LNCAP (cell line): ENCODE measurements around the gene ZKSCAN3.

Source experiments
- CTCF ChIP-seq: fragments of 450-650 bp; IDR thresholded peaks from 2 replicates; pipeline ENCODE4 v1.5.1; 2017; ENCODE audit warnings: mild to moderate bottlenecking

ZKSCAN3 gene

DNA sequence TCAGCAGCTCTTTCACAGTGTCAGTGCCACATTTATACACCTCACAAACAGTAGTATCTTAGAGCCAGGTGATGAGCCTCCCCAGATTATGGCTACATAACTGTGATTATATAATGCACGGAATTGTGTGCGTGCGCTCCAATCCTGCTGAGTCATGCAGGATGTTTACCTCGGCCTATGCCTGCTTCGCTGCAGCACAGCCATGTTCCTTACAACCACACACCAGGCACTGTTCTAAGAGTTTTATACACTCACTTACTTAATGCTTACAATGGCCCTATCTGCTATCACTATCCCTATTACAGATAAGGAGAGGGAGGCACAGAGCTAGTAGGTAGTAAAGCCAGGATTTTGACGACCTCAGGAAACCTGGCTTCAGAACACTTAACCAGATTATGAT lies 7.3 kb downstream of the ZKSCAN3 start:
- no peak for TF ChIP-seq CTCF

DNA sequence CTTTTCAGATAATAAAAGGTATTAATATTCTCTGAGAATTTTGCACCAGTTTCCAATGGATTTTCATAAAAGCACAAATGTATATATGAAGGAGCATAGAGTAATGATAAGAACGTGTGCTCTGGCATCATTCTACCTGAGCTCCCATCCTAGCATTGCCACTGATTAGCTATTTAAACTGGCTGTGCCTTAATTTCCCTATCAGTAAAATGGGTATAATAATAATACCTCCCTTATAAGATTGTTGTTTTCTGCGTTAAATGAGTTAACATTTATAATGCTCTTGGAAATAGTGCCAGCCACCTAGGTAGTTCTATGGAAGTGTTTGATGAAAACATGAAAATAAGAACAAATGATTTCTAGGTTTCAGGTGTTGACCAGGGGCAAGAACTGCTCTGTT lies 11.2 kb downstream of the ZKSCAN3 start:
- TF ChIP-seq CTCF, result no peak

DNA sequence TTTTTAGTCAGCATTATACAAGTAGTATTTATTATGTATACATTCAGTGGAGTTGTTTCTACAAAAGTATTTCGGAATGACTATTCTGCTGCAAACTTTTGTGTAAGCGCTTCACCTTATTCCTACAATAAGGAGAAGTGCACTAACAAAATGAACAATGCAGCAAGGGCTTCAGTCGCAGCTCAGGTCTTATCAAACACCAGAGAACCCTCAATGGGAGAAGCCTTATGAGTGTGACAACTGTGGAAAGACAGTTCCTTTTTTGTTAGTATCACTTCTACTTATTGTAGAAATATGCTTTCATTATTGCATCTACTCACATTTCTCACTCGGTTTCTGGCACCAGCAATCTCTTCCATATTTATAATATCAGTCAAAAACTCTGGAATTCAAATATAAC lies 18.8 kb downstream of the ZKSCAN3 start:
- TF ChIP-seq CTCF, result no peak

DNA sequence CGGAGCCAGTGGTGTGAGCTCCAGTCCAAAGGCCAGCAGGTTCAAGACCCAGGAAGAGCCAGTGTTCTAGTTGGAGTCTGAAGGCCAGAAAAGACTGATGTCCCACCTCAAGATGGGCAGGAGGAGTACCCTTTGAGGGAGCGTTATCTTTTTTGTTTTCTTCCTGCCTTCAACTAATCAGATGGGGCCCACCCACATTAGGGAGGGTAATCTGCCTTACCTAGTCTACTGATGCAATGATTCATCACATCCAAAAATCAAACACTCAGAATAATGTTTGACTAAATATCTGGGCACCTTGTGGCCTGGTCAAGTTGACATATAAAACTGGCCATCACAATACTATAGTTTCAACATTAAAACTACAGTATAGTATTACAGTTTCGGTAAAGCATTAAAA lies 19.7 kb downstream of the ZKSCAN3 start:
- TF ChIP-seq CTCF, result no peak

DNA sequence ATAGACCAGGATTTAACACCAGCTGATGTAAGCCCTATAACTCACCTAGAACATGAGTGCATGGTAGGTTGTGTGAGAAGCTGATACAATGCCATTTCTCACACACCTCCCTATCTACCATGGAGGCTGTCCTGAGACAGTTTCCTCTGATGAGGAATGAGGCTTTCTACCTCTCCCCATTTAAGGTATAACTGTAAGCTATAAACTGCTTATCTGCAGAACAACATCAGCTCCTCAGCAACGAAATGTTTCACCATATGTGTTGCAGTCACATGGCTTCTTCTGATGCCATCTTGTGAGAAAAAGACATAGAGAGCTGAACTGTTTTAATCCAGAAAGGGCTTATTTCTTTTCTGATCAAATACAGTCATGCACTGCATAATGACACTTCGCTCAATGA lies 20.7 kb downstream of the ZKSCAN3 start:
- no peak for TF ChIP-seq CTCF

- TF ChIP-seq CTCF, result no peak
These were observed 21.5 kb downstream of the ZKSCAN3 start for GRCh38 chr6:28371280-28371679.

GRCh38 chr6:28371706-28372451 lies 22.1 kb downstream of the ZKSCAN3 start:
- TF ChIP-seq CTCF, result no peak

GRCh38 chr6:28373925-28374324 lies 24.2 kb downstream of the ZKSCAN3 start:
- no peak for TF ChIP-seq CTCF
